ENCODE measurements around the gene GPR149. TPM values are rescaled to one million over a fixed set of nuclear protein-coding genes. Genes with fewer than 3 reads are reported as not detected.

The GPR149 gene
- total RNA-seq, 1 donor from 2014 or later, result not detected

Other genes starting within 250 kb of the GPR149 start
- gene DHX36, start 105.7 kb downstream of the GPR149 start, total RNA-seq, result 25.1 TPM